Measurements from ENCODE around the gene ELF1.

Gene ELF1

DNA sequence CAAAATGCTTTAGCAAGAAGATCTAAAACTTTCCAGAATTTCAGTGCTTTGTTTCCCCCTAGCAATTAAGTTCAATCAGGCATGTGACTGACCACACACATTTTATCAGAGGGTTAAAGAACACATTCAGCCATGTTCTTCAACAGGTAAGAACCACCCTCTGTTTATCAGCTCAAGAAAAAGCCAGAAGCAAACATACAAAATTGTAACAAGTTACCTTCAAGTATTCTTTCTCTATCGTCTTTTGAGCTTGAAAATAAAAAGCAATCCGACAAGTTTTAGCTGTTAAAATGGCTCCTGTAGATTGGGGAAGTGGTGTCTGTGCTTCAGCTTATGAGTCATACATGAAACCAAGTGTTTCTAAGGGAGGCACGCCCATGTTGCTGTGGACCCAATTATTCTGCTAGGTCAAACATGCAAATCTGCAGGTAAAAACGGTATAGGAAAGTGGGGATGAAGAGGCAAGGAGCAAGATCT is at the start of gene ELF1:
TSS of gene ELF1 (minus strand) at position 306 of the 477 bp plus-strand sequence. CDS start 37,262 bp downstream, outside the sequence.
- DNase-seq (ENCODE audit: low spot score): peak; percentile 76

- peak; percentile 41 for DNase-seq (ENCODE audit: low spot score)
Measured at GRCh38 chr13:41065078-41065477, 46.0 kb upstream of the ELF1 start.

- DNase-seq (ENCODE audit: low spot score): peak; percentile 62
Measured at GRCh38 chr13:41064493-41064892, 45.4 kb upstream of the ELF1 start.

GRCh38 chr13:41061914-41062837 is 43.1 kb upstream of the ELF1 start:
- peak; percentile 67 for DNase-seq (ENCODE audit: low spot score)

- DNase-seq (ENCODE audit: low spot score): peak; percentile 85
Measured at GRCh38 chr13:41061075-41061913, 42.2 kb upstream of the ELF1 start, which contains the start of gene WBP4. Gene WBP4, plus strand, starts transcription at chr13:41061509. Its CDS starts 165 bp downstream, at chr13:41061674.

DNA sequence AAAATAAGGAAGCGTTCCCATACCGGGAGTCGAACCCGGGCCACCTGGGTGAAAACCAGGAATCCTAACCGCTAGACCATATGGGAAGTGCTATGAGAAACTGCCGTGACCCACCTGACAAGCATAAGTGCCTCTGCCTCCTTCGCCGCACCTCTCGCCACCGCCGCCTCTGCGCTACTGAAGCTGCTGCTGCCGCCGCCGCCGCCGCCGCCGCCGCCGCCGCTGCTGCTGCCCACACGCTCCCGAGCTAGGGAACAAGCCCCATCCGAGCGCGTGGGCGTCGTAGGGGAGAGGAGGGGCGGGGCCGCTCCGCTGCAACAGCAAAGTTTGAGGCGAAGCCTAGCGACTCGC is 41.6 kb upstream of the ELF1 start:
- peak; percentile 64 for DNase-seq (ENCODE audit: low spot score)

- peak; percentile 83 for DNase-seq (ENCODE audit: low spot score)
Measured at GRCh38 chr13:41060082-41060723, 41.1 kb upstream of the ELF1 start.

GRCh38 chr13:41059456-41060081 is 40.5 kb upstream of the ELF1 start:
- peak; percentile 9 for DNase-seq (ENCODE audit: low spot score)

DNA sequence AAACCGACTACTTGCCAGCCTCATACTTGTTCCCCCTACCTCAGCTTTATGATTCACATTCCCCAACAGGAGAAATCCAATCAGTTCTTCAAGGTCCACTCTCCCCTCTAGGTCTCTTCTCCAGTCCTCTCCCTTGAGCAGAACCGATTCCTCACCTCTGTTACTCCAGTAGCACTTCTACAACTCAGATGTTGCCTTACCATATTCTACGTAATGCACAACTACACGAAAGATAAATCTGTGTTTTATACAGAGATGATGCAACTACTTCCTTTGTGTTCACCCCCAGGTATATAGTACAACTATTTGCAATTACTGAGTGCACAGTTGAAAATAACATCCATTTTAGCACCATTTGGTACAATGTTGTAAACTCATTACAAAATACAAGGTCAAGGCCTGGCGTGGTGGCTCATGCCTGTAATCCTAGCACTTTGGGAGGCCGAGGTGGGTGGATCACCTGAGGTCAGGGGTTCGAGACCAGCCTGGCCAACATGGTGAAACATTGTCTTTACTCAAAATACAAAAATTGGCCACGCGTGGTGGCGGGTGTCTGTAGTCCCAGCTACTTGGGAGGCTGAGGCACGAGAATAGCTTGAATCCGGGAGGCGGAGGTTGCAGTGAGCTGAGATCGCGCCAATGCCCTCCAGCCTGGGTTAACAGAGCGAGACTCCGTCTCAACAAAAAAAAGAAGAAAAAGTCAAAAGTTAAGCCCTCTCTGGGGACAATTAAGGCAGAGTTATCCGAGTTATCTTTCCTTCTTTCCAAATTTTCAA is 39.4 kb upstream of the ELF1 start:
- DNase-seq (ENCODE audit: low spot score): no peak

DNA sequence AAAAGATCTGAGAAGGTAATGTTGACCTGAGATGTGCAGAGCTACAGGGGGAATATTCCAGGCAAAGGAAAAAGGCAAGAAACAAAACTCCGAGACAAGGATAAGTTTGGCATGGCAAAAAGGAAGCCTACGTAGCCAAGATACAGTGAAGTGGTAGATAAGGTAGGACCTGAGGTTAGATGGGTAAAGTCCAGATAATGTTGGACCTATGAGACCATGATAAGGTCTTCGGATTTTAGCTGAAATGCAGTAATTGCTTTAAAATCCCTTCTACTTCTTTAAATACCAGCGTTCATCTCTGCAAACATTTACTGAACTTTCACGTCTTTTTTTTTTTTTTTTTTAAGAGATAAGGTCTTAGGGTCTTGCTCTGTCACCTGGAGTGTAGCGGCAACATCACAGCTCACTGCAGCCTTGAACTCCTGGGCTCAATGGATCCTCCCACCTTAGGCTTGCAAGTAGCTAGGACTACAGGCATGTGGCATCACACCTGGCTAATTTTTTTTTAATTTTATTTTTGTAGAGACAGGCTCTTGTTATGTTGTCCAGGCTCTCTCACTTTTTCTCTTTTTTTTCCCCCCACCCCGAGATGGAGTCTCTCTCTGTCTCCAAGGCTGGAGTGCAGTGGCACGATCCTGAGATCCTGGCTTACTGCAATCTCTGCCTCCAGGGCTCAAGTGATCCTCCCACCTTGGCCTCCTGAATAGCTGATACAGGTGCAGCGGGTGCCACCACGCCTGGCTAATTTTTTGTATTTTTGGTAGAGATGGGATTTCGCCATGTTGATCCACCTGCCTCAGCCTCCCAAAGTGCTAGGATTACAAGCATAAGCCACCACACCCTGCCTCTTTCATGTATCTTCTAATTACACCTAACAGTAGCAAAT is 38.0 kb upstream of the ELF1 start:
- DNase-seq (ENCODE audit: low spot score): no peak

DNA sequence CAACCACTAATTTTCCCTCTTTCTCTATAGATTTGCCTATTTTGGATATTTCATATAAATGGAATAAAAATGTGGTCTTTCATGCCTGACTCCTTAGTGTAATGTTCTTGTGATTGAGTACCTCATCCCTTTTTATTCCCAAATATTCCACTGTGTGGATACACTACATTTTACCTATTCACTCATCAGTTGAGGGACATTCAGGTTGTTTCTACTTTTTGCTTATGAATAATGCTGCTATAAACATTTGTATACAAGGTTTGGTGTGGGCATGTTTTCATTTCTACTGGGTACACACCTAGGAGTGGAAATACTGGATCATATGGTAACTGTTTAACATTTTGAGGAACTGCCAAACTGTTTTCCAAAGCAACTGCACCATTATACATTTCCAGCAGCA is 37.1 kb upstream of the ELF1 start:
- no peak for DNase-seq (ENCODE audit: low spot score)

DNA sequence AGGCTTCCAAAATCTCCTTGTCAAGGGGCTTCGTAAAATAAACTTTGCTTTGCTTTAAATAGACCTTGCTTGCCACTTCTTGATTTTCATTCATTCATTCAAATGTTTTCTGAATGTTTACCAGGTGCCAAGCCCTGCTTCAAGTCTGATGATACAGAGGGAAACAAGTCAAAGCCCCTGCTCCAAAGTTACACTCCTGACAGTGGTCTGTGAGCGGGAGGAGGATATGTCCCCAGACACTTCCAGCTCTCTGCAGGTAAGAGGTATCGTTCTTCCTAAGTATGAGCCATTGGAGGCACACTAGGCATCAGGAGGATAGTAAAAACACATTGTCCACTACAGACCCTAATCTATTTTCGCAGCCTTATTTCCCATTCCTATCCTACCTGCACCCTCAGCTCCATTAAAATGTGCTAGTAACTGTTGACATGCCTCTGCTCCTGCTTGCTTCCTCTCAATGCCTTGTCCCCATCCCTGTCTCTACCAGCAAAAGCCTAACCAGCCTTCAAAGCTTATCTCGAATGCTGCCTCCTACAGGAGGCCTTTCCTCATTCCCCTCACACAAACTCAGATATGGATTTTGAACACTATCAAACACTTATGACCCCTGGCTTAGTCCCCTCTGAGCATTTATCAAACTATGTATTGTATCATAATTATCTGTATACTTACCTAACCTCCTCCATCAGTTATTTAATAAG is 36.0 kb upstream of the ELF1 start:
- DNase-seq (ENCODE audit: low spot score): no peak

DNA sequence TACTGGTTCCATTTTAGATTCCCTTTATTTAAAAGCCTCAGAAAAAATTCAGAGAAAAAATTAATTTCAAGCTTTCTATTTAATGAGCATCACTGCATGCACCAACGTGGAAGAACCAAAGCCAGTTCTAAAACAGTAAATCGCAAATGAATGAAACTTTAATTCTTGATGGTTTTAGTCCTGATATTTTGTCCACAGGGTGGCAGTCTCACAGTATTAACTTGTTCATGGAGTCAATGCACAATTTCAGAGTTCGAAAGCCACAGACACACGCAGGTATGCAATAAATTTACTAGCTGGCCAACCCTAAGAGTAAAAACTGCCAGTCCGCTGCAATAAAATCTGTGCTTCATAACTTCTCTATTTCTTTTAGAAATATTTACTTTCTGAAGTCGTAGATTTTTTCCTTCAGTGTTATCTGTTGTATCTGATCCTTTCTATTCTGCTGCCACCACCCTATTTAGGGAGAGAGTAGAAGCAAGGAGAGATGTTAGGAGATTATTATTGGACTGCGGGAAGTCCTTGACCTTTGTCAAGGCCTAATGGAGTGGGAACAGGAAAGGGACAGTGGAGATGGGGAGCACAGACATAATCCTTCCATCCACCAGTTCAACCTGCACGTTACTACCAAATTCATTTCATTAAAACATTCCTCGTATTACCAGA is 35.2 kb upstream of the ELF1 start:
- DNase-seq (ENCODE audit: low spot score): peak; percentile 12

DNA sequence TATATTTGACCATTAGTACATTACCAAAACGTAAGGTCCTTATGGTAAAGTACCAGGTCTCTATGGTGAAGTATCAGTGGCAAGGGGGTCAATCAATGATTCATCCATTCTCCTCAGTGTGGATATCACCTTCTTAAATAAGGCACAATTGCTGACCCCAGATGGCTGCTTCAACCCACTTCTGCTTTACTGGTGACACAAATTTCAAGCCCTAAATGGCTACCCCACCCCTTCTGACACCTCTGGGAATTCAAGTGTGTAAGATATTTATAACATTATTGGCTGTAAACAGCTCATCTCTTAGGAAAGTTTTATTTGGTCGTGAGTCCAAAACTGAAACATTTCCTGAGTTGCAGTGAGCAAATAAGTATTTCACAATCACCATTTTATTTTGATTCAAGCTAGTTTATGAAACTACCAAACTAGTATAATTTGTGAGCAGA is 34.3 kb upstream of the ELF1 start:
- DNase-seq (ENCODE audit: low spot score): peak; percentile 38

GRCh38 chr13:41052441-41052840 is 33.3 kb upstream of the ELF1 start:
- no peak for DNase-seq (ENCODE audit: low spot score)

- no peak for DNase-seq (ENCODE audit: low spot score)
Measured at GRCh38 chr13:41049480-41050440, 30.6 kb upstream of the ELF1 start.

GRCh38 chr13:41048640-41049039 is 29.5 kb upstream of the ELF1 start:
- no peak for DNase-seq (ENCODE audit: low spot score)
